IPS-NIHi7 (cell line): ENCODE results near the gene CPAMD8.
"Not testable (repeated sequence)": the region's sequence is repeated elsewhere in the genome, so short reads cannot be mapped to it uniquely, and the experiment has no call there.

ENCODE experiments used
- DNase-seq: peaks from one replicate; pipeline ENCODE4 v3.0.0; 2012; ENCODE audit warnings: mixed read lengths; ENCODE audit errors: extremely low spot score

Gene CPAMD8

DNA sequence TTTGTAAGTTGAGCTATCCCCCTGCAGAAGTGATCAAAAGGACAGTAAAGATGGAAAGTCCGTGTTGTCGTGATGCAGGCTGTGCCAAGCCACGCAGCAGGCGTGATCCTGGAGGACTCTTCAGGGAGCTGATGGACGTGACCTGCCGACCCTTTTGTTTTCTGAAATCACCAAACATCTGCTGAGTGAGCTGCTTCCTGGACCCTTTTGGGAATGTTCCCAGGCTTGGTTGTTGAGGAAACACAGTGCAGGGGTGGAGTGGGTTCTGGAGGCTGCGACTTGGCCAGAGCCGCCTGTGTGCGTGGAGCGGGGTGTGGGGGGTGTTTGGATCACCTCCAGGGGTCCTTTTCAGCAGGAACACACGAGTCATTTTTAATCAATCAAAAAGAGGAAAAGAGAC, 15.4 kb upstream of the CPAMD8 start:
- no peak for DNase-seq

DNA sequence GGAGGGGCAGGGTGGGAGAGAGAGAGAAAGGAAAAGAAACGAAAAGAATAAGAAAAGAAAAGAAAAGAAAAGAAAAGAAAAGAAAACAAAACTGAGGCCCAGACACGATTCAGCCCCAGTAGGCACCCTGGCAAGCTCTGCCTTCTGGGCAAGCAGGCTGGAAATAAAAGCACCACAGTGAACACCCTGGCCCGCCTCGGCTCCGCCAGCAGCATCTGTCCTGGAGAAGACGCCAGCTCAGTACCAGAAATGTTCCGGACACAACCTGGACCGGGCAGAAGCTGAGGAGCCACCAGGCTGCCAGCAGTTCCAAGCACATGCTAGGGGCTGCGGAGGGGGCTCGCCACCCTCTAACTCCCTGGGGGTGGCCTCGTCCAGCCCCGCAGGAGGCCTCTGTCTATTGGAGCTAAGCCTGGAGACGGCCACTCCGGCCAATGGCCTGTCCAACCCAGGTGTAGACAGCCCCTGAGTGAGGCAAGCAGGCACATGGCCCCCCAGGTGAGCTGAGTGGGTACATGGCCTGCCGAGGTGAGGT, 11.4 kb upstream of the CPAMD8 start:
- no peak for DNase-seq

DNA sequence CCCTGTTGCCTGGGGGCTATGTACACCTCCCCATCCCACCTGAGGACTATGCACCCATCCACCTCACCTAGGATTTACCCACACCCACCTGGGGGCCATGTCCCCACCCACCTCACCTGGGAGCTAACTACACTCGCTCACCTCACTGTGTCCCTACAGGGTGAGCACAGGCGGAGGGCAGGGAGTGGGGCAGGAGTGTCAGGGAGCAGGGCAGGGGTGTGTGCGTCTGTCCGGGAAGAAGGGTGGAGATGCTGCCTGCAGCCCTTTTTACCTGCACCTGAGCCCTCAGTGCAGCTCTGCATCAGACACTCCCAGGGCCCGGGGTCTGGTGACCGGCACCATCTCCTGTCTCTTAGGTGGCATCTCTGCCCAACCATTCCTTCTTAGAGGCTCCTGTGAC, 10.6 kb upstream of the CPAMD8 start:
- no peak for DNase-seq

DNA sequence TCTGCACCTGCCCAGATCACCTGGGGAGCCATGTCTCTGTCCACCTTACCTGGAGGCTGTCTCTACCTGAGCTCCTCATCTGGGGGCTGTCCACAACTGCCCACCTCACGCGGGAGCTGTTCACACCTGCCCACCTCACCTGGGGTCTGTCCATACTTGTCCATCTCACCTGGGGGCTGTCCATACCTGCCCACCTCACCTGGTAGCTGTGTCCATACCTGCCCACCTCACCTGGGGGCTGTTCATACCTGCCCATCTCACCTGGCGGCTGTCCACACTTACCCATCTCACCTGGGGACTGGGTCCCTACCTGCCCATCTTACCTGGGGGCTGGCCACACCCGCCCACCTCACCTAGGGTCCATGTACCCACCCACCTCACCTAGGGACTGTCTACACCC, 10.0 kb upstream of the CPAMD8 start:
- no peak for DNase-seq

DNA sequence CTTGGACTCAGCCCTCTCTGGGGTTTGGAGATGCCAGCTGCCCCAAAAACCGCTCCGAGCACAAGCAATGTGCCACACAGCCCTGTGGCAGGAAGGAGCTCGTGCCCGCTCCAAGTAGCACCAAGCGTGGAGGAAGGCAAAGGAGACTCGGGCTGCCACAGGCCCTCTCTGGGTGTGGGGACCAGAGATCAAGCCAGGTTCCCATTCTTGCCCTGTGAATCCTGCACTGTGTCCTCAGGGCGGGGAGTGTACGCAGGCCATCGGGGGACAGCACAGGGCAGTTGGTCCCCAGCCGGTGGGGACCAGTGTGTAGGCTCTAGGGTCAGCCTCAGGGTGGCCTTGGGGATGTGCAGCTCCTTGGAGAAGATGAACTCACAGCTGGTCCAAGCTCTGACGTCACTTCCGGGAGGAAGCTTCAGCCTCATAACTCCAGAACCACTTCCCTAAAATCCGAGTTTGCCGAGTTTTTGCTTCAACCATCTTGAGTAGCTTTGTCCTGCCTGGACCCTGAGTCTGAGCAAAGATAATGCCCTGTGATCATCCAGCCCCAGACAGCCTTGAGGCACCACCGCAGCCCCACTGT, 9.3 kb upstream of the CPAMD8 start:
- DNase-seq, result no peak

DNA sequence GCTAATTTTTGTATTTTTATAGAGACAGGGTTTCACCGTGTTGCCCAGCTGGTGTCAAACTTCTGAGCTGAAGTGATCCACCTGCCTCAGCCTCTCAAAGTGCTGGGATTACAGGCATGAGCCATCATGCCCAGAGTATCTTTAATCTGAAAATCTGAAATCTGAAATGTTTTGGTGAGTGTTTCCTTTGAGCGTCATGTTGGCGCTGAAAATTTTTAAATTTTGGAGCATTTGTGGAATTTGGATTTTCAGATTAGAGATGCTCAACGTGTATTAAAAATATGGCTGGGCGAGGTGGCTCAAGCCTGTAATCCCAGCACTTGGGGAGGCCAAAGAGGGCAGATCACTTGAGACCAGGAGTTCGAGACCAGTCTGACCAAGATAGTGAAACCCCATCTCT, 5.1 kb upstream of the CPAMD8 start:
- DNase-seq, result no peak

DNA sequence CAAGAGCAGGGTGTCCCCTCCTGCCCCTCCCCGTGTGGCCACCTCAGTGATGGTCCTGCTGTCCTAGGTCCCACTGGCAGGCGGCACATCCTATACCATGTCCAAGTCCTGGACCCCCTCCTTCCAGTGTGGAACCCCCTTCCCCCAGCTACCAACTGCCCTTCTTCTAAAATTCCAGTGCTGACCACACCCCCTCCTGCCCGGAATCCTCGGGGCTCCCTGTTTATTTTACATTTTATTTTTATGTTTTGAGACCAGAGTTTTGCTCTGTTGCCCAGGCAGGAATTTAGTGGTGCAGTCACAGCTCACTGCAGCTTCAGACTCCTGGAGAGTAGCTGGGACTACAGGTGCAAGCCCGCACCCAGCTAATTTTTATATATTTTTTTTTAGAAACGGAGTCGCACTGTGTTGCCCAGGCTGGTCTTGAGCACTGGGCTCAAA, 945 bp upstream of the CPAMD8 start:
- DNase-seq, result no peak

DNA sequence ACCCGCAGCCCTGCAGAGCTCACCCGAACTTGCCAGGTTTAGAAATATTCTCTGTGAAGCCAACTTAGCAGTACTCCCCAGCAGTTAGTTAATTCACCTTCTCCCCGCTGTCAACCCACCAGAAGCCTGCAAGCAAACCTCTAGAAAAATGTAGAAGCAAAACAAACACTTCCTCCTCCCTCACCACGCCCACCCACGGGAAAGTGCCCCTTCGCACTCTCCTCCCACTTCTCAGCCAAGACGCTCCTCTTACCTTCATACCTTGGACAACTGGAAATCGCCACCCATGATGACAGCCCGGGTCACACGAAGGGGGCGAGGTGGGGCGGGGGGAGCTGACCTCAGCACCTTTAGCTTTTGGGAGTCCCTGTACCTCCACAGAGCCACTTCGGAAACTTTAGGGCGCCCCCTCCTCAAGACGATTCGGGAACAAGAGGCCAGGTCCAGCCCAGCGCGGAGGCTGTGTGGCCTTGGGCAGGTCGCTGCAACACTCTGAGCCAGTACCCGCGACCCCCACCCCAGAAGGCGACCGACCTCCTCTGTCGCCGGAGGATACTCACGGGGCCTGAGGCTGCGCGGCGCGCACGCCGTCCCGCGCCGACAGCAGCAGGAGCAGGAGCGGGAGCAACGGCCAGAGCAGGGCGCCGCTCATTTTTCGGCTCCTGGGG, 485 bp downstream of the CPAMD8 start:
- DNase-seq, result no peak

DNA sequence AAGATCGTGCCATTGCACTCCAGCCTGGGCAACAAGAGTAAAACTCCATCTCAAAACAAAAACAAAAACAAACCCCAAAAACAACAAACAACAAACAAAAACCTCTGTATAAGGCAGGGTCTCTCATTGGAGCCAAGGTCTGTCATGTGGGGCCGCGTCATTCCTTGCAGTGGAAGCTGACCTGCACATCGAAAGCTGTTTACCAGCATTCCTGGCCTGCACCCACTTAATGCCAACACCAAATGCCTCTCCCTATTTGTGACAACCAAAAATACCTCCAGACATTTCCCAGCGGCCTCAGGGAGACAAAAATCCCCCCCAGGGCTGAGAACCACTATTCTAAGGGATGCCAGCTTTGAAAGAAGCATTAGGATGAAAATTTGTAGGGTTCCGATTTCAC, 1.2 kb downstream of the CPAMD8 start:
- no peak for DNase-seq

DNA sequence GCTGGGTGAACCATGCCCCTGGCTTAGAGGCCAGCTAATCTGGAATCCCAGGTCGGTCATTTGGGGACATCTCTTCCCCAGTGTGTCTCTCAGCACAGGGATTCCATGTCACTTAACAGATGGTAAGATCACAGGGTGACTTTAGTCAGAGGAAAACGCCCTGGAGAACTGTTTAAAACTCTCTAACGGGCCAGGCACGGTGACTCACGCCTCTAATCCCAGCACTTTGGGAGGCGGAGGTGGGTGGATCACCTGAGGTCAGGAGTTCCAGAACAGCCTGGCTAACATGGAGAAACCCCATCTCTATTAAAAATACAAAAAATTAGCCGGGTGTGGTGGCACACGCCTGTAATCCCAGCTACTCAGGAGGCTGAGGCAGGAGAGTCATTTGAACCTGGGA, 1.7 kb downstream of the CPAMD8 start:
- DNase-seq, result not testable (repeated sequence)

DNA sequence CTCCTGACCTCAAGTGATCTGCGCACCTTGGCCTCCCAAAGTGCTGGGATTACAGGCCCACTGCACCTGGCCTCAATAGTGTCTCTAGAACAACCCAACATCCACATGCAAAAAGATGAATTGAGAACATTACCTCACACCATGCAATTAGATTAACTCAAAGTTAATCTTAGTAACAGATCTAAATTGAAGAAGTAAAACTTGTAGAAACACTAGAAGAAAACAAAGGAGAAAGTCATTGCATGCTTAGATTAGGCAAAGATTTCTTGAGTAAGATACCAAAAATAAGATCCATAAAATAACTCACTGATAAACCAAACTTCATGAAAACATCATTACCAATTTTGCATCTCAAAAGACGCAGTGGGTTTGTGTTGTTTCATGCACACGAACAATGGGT, 2.8 kb downstream of the CPAMD8 start:
- DNase-seq, result no peak

DNA sequence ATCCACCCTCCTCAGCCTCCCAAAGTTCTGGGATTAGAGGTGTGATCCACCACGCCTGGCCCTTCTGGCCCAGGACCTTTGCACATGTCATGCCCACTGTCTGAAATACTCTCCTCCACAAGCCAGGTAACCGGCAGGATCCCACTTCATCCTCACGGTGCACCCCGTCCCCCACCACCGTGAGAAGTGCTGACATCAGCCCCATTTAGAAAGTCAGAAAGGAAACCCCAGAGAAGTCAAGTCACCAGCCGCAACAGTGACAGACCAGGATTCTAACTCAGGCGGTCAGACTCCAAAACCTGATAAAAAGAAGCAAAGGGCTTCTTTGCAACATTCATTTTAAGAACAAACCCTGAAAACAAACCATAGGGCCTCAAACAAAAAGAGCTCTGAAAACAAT, 3.9 kb downstream of the CPAMD8 start:
- DNase-seq, result no peak

DNA sequence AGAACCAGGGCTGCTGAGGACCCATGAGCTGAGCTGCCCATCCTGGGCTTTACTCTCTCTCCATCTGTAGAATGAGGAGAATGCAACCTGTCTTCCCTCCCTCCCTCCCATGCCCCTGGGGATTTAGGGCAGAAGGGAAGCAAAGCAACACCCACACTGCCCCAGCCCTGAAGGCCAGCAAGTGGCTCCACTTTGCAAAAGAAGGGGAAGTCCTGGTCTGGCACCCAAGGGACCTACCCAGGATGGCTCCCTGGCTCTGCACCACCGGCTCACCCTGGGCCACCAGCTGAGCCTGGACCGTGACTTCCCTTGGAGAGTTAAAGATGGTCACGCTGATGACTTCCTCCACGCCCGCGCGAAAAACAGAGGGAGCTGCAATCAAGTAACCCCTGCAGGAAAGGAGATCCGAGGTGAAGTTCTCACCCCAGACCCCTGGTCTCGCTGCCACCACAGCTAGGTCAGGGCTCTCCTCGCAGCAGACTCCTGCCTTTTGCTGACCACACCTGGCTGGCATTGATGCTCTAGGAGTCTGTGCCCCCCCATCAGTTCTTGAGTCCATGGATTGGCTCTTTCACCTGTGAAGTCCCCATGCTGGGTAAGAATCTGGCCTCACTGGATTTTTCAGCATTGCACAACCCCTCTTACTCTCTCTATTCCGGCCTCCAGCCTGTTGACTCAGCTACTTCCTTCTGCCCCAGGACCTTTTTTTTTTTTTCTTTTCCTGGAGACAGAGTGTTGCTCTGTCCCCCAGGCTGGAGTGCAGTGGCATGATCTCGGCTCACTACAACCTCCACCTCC, 4.6 kb downstream of the CPAMD8 start:
- DNase-seq, result no peak

DNA sequence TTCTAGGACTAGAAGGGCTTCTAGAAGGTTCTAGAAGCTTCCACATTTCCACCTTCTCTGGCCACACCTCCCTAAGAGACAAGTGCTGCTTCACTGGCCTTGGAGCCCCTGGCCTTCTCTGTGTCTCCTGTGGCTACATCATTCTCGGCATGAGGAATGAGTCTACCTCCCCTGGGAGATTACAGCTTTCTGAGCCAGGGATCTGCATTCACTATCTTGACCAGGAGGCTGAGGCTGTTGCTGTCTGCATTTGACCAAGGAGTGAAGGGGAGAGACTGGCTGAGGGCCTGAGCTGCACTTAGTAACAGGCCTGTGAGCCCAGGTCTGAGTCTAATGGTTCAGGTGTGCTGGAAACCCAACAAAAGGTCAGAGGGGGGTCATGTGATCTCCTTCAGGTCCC, 5.3 kb downstream of the CPAMD8 start:
- no peak for DNase-seq

DNA sequence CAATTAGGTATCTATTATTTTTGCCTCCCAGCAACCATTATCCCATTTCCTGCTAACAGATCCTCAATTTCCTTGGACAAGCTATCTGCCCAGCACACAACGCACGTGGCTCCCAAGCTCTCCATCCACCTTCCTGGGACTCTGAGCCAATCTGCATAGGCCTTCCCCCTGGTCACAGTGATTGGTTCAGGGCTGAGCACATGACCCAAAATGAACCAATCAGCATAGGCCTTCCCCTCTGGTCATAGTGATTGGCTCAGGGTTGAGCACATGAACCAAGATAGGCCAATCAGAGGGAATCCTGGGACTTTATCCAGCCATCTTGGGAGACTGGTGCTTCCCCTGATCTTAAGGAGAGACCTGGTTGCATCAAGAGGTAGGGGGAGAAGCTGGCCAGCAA, 5.8 kb downstream of the CPAMD8 start:
- no peak for DNase-seq

DNA sequence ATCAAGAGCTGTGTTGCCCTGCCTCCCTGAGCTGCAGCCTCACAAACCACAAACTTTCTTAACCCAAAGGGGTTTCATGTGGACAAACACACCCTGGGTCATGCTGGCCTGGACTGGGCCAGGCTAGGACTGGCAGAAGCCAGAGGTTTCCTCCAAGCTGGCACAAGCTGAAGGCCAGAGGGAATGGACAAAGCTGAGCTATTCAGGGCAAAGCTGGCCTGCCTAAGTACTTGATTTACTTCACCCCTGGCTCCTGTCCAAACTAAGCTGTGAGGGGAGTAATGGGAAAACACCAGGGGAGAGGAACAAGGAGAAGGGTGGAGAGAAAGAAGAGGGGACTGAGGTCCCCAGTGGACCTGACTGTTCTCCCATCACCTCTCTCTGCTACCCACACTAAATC, 6.2 kb downstream of the CPAMD8 start:
- DNase-seq, result no peak

DNA sequence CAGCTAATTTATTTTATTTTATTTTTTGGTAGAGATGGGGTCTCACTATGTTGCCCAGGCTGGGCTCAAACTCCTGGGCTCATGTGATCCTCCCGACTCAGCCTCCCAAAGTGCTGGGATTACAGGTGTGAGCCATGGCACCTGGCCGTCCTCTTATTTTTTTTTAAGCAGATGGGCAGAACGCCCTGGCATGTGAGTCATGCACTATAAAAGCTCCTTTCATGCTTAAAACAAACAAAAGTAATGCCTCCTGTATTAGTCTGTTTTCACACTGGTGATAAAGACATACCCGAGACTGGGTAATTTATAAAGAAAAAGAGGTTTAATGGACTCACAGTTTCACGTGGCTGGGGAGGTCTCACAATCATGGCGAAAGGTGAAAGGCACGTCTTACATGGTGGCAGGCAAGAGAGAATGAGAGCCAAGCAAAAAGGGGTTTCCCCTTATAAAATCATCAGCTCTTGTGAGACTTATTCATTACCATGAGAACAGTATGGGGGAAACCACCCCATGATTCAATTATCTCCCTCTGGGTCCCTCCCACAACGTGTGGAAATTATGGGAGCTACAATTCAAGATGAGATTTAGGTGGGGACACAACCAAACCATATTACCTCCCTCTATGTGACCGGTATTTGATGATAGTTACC, 12.3 kb downstream of the CPAMD8 start:
- DNase-seq, result not testable (repeated sequence)

DNA sequence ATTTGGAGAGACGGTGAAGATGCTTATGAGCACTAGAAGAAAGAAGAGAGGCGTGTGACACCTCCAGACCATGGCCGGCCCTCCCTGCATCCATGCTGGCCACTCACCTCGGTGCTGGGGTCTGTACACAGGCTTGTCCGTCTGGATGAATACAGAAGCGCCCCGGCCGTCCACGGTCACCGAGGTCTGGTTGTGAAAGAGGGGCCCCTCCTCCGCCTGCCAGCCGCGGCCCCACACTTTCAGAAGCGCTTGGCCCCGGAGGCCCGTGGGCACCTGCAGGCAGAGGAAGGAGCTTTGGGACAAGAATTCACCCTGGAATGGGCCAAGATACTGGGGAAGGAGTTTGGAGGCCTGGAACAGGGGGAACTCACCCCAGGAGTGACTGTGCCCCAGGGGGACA, 15.1 kb downstream of the CPAMD8 start:
- no peak for DNase-seq

DNA sequence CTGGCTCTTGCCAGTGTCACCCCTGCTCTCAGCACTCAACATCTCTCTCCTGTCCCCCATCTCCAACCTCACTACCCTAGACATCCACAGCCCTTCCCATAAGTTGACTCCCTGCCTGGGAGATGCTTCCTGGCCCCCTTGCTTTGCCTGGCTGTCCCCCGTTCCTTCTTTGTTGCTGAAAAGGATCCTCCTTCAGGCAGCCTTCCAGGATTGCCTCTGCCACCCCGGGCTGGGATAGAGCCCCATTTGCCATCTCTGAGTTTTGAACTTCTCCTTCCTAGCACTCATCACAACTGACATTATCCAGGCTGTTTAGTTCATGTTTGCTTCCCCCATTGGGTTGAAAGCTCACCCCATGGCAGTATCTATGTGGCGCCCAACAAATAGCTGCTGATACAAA, 20.0 kb downstream of the CPAMD8 start:
- no peak for DNase-seq

DNA sequence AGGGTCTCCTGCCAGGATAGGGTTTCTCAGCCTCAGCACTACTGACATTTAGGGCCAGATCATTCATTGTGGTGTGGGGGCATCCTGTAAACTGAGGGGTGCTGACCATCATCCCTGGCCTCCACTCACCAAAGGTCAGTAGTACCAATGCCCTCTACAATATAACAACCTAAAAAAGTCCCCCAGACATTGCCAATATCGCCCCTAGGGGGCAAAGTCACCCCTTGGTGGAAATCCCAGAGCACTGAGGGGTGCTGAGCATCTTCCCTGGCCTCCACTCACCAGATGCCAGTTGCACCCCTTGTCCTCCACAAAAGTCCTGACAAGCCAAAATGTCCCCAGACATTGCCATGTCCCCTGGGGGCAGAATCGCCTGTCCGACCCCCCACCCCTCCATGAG, 21.6 kb downstream of the CPAMD8 start:
- no peak for DNase-seq

DNA sequence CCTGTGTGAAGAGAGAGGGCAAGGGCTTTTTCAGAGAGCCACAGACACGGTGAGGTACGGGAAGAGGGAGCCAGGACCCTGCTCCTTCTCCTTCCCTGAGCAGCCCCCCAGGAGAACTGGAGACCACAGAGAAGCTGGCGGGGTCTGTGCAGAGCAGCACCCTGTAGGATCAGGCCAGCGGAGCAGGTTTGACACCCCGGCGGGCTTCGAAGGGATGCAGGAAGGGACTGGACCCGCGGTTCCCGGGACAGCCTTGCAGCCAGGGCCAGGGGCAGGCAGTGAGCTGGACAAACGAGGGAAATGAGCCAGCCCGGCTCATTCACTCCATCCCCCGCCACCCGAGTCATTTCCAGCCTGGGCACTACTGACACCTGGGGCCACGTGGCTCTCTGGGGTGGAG, 22.2 kb downstream of the CPAMD8 start:
- DNase-seq, result no peak

DNA sequence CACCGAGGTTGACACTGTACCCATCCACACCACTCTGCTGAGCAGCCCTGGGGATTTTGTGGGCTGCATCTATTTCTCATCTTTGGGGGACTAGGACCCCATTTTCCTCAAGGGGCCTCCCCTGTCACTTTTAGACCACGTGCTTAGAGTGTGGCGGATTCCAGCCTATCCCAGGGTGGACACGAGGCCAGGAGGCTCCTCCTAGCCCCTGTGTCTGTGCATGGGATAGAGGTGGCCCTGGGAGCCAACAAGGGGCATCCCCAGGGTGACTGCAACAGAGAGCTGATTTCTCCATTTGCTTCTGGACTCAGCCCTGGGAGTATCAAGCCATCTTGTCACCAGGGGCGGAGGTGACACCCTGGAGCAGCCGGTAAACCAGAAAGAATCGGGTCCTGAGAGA, 24.2 kb downstream of the CPAMD8 start:
- no peak for DNase-seq
